ENCODE measurements around the gene KCNK6.
"Not testable (repeated sequence)": the region's sequence is repeated elsewhere in the genome, so short reads cannot be mapped to it uniquely, and the experiment has no call there.

The KCNK6 gene

DNA sequence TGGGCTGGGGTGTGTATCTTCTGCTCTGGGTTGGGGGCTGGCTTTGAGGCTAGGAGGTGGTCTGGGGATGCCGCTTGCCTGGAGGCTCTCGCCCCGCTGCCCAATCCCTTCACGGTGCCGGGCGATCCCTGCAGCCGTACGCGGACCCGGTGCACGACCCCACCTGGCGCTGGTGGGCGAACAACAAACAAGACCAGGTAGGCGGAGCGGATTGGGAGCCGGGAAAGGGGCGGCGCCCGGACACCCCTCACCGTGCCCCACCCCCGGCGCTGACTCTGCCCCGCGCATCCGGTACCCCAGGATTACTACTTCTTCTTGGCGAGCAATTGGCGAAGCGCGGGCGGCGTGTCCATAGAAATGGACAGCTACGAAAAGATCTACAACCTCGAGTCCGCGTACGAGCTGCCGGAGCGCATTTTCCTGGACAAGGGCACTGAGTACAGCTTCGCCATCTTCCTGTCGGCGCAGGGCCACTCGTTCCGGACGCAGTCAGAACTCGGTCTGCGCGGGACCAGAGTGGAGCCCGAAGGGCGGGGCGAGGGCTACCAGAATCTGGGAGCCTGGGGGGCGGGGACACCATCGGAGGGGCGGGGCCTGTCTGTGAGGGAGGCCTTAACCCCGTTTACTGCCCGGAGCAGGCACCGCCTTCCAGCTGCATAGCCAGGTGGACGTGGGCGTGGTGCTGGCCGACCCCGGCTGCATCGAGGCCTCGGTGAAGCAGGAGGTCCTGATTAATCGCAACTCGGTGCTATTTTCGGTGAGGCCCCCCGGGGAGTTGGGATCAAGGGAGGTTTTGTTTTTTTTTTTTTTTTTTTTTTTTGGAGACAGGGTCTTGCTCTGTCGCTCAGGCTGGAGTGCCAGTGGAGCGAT, 42.7 kb downstream of the KCNK6 start:
- H3K4me1 ChIP-seq (ENCODE audit: control insufficient read depth, insufficient read depth, low read depth, low read length), result peaks cover 13% of the 10 kb centered on the region
- peaks cover 34 to 61% of the 10 kb centered on the region in 2 experiments for H3K27me3 ChIP-seq (ENCODE audit: control insufficient read depth in 1 of 2, insufficient read depth in 1 of 2, low read length in 2 of 2)
- peak overlapping the region; percentile 26 for H3K27ac ChIP-seq (ENCODE audit: low read length, poor library complexity, severe bottlenecking)
- H2AK5ac ChIP-seq (ENCODE audit: low read length, severe bottlenecking), result no peak overlapping the region
- H3K79me1 ChIP-seq (replicated peaks; ENCODE audit: low read length, poor library complexity, severe bottlenecking), result no peaks in the 10 kb centered on the region
- H3K36me3 ChIP-seq (ENCODE audit: control insufficient read depth in 1 of 2, insufficient read depth in 2 of 2, low read depth in 1 of 2, low read length in 2 of 2), result no peaks in the 10 kb centered on the region
- DNase-seq, result peak; percentile 71
- peak overlapping the region; percentile 100 for H3K4me2 ChIP-seq (ENCODE audit: low read length, poor library complexity, severe bottlenecking)
- H2BK15ac ChIP-seq (ENCODE audit: low read depth, poor library complexity, severe bottlenecking), result no peak overlapping the region
- H2AFZ ChIP-seq (ENCODE audit: low read depth, low read length), result peak overlapping the region; percentile 75
- no peak overlapping the region for H3K23ac ChIP-seq (ENCODE audit: low read length in 2 of 2)
- peak overlapping the region in 1 of 2 experiments; percentile 56 for H3K18ac ChIP-seq (ENCODE audit: low read depth in 1 of 2, low read length in 2 of 2)
- H3K9ac ChIP-seq (ENCODE audit: low read length), result peak overlapping the region; percentile 22
- H4K91ac ChIP-seq (ENCODE audit: low read length), result no peak overlapping the region
- peak overlapping the region; percentile 73 to 77 for H3K4me3 ChIP-seq (ENCODE audit: insufficient read depth in 1 of 2, low read depth in 1 of 2, low read length in 2 of 2)
- WGBS, result 2% methylated on average over 68 of the region's 68 CpGs
- H2BK12ac ChIP-seq (ENCODE audit: low read length in 2 of 2), result peak overlapping the region in 1 of 2 experiments; percentile 1
- H4K8ac ChIP-seq (ENCODE audit: low read length), result no peak overlapping the region
- no peak overlapping the region for H3K4ac ChIP-seq (ENCODE audit: low read depth in 1 of 2, low read length in 2 of 2)
- H2BK5ac ChIP-seq (ENCODE audit: low read depth, low read length, poor library complexity, severe bottlenecking), result no peak overlapping the region
- no peaks in the 10 kb centered on the region for H3K9me3 ChIP-seq (ENCODE audit: control insufficient read depth, low read length)
- H2BK120ac ChIP-seq (ENCODE audit: low read depth, low read length), result no peak overlapping the region
- no peak overlapping the region for H3K14ac ChIP-seq (ENCODE audit: low read length in 2 of 2)

DNA sequence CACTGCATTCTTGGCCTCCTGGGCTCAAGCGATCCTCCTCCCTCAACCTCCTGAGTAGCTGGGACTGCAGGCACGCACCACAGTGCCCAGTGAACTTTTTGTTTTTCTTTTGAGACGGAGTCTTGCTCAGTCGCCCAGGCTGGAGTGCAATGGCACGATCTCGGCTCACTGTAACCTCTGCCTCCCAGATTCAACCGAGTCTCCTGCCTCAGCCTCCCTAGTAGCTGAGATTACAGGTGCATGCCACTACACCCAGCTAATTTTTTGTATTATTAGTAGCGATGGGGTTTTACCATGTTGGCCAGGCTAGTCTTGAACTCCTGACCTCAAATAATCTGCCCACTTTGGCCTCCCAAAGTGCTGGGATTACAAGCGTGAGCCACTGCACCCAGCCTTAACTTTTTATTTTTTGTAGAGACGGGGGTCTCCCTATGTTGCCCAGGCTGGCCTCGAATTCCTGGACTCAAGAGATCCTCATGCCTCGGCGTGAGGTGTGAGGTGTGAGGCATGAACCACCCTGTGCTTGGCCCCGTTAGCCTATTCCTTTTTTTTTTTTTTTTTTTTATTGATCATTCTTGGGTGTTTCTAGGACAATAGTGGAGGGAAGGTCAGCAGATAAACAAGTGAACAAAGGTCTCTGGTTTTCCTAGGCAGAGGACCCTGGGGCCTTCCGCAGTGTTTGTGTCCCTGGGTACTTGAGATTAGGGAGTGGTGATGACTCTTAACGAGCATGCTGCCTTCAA, 43.5 kb downstream of the KCNK6 start:
- H2BK120ac ChIP-seq (ENCODE audit: low read depth, low read length); H3K23ac ChIP-seq (ENCODE audit: low read length in 2 of 2); H2BK5ac ChIP-seq (ENCODE audit: low read depth, low read length, poor library complexity, severe bottlenecking); H3K9ac ChIP-seq (ENCODE audit: low read length); DNase-seq; H3K36me3 ChIP-seq (ENCODE audit: control insufficient read depth in 1 of 2, insufficient read depth in 2 of 2, low read depth in 1 of 2, low read length in 2 of 2); H3K4ac ChIP-seq (ENCODE audit: low read depth in 1 of 2, low read length in 2 of 2); H4K8ac ChIP-seq (ENCODE audit: low read length); H2AK5ac ChIP-seq (ENCODE audit: low read length, severe bottlenecking); H3K27ac ChIP-seq (ENCODE audit: low read length, poor library complexity, severe bottlenecking); H3K9me3 ChIP-seq (ENCODE audit: control insufficient read depth, low read length); H3K14ac ChIP-seq (ENCODE audit: low read length in 2 of 2); H4K91ac ChIP-seq (ENCODE audit: low read length); H2BK12ac ChIP-seq (ENCODE audit: low read length in 2 of 2); H3K18ac ChIP-seq (ENCODE audit: low read depth in 1 of 2, low read length in 2 of 2); H3K79me1 ChIP-seq (replicated peaks; ENCODE audit: low read length, poor library complexity, severe bottlenecking); H2BK15ac ChIP-seq (ENCODE audit: low read depth, poor library complexity, severe bottlenecking); H2AFZ ChIP-seq (ENCODE audit: low read depth, low read length): not testable (repeated sequence)
- peak overlapping the region in 1 of 2 experiments; percentile 77 for H3K4me3 ChIP-seq (ENCODE audit: insufficient read depth in 1 of 2, low read depth in 1 of 2, low read length in 2 of 2)
- WGBS, result 86% methylated on average over 13 of the region's 16 CpGs
- H3K4me2 ChIP-seq (ENCODE audit: low read length, poor library complexity, severe bottlenecking), result peak overlapping the region; percentile 100
- H3K27me3 ChIP-seq (ENCODE audit: control insufficient read depth in 1 of 2, insufficient read depth in 1 of 2, low read length in 2 of 2), result peaks cover 39 to 64% of the 10 kb centered on the region in 2 experiments
- H3K4me1 ChIP-seq (ENCODE audit: control insufficient read depth, insufficient read depth, low read depth, low read length), result peaks cover 13% of the 10 kb centered on the region

DNA sequence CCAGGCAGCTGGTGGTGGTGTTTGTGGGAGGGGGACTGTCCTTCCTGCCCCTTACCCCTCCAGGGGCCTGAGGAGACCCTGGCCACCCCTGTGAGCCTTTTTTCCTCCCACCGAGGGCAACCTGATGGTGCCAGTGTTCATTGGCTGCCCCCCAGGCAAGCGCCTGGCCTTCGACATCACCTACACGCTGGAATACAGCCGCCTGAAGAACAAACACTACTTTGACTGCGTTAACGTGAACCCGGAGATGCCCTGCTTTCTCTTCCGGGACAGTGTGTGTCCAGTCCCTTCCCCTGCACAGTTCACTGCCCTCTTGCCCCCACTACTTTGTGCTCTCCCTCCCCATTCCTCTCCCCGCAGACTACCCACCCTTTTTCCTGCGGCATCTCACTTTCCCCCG, 47.4 kb downstream of the KCNK6 start:
- Histone ChIP-seq H2BK120ac (ENCODE audit: low read depth, low read length) (no peak overlapping the region), H3K18ac (ENCODE audit: low read depth in 1 of 2, low read length in 2 of 2) (no peak overlapping the region), H3K4me1 (ENCODE audit: control insufficient read depth, insufficient read depth, low read depth, low read length) (peaks cover 5% of the 10 kb centered on the region), H2BK5ac (ENCODE audit: low read depth, low read length, poor library complexity, severe bottlenecking) (no peak overlapping the region), H3K4ac (ENCODE audit: low read depth in 1 of 2, low read length in 2 of 2) (no peak overlapping the region), H3K14ac (ENCODE audit: low read length in 2 of 2) (no peak overlapping the region), H4K91ac (ENCODE audit: low read length) (no peak overlapping the region), H3K27ac (ENCODE audit: low read length, poor library complexity, severe bottlenecking) (no peak overlapping the region), H3K23ac (ENCODE audit: low read length in 2 of 2) (no peak overlapping the region), H2AFZ (ENCODE audit: low read depth, low read length) (no peak overlapping the region), H3K36me3 (ENCODE audit: control insufficient read depth in 1 of 2, insufficient read depth in 2 of 2, low read depth in 1 of 2, low read length in 2 of 2) (no peaks in the 10 kb centered on the region), H3K27me3 (ENCODE audit: control insufficient read depth in 1 of 2, insufficient read depth in 1 of 2, low read length in 2 of 2) (peaks cover 16 to 50% of the 10 kb centered on the region in 2 experiments), H2BK15ac (ENCODE audit: low read depth, poor library complexity, severe bottlenecking) (no peak overlapping the region), H3K4me2 (ENCODE audit: low read length, poor library complexity, severe bottlenecking) (no peak overlapping the region), H3K79me1 (replicated peaks; ENCODE audit: low read length, poor library complexity, severe bottlenecking) (no peaks in the 10 kb centered on the region), H3K4me3 (ENCODE audit: insufficient read depth in 1 of 2, low read depth in 1 of 2, low read length in 2 of 2) (no peak overlapping the region), H2AK5ac (ENCODE audit: low read length, severe bottlenecking) (no peak overlapping the region), H3K9me3 (ENCODE audit: control insufficient read depth, low read length) (no peaks in the 10 kb centered on the region), H3K9ac (ENCODE audit: low read length) (no peak overlapping the region), H2BK12ac (ENCODE audit: low read length in 2 of 2) (no peak overlapping the region), H4K8ac (ENCODE audit: low read length) (no peak overlapping the region)
- WGBS, result 87% methylated on average over 12 of the region's 12 CpGs
- DNase-seq, result no peak

DNA sequence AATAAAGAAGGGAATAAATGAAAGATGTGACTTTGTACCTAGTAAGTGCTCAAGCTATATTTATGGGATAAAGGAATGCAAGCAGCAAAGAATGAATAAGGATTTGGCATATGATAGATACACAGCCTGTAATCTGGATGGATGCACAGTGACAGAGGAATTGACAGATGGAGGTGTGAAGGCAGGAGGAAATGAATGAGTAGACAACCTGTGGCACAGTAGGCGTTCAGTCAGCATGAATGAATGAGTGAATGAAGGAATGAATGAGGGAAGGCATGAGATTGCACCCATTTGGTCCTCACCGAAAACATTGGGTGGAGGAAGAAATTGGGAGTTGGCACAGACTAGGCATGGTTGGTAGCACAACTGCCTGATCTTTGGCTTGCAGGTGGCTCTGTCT, 49.9 kb downstream of the KCNK6 start:
- no peak overlapping the region for H2BK12ac ChIP-seq (ENCODE audit: low read length in 2 of 2)
- 95% methylated on average over 2 of the region's 2 CpGs for WGBS
- no peaks in the 10 kb centered on the region for H3K79me1 ChIP-seq (replicated peaks; ENCODE audit: low read length, poor library complexity, severe bottlenecking)
- DNase-seq, result no peak
- no peak overlapping the region for H3K9ac ChIP-seq (ENCODE audit: low read length)
- no peaks in the 10 kb centered on the region for H3K36me3 ChIP-seq (ENCODE audit: control insufficient read depth in 1 of 2, insufficient read depth in 2 of 2, low read depth in 1 of 2, low read length in 2 of 2)
- H3K27ac ChIP-seq (ENCODE audit: low read length, poor library complexity, severe bottlenecking), result no peak overlapping the region
- H3K9me3 ChIP-seq (ENCODE audit: control insufficient read depth, low read length), result no peaks in the 10 kb centered on the region
- H3K4me2 ChIP-seq (ENCODE audit: low read length, poor library complexity, severe bottlenecking), result no peak overlapping the region
- no peak overlapping the region for H3K23ac ChIP-seq (ENCODE audit: low read length in 2 of 2)
- no peak overlapping the region for H4K8ac ChIP-seq (ENCODE audit: low read length)
- H3K4me1 ChIP-seq (ENCODE audit: control insufficient read depth, insufficient read depth, low read depth, low read length), result no peaks in the 10 kb centered on the region
- no peak overlapping the region for H3K14ac ChIP-seq (ENCODE audit: low read length in 2 of 2)
- no peak overlapping the region for H3K18ac ChIP-seq (ENCODE audit: low read depth in 1 of 2, low read length in 2 of 2)
- H2BK120ac ChIP-seq (ENCODE audit: low read depth, low read length), result no peak overlapping the region
- H3K4ac ChIP-seq (ENCODE audit: low read depth in 1 of 2, low read length in 2 of 2), result no peak overlapping the region
- peak overlapping the region; percentile 59 for H4K91ac ChIP-seq (ENCODE audit: low read length)
- H3K4me3 ChIP-seq (ENCODE audit: insufficient read depth in 1 of 2, low read depth in 1 of 2, low read length in 2 of 2), result no peak overlapping the region
- no peak overlapping the region for H2BK5ac ChIP-seq (ENCODE audit: low read depth, low read length, poor library complexity, severe bottlenecking)
- H3K27me3 ChIP-seq (ENCODE audit: control insufficient read depth in 1 of 2, insufficient read depth in 1 of 2, low read length in 2 of 2), result peaks cover 16 to 50% of the 10 kb centered on the region in 2 experiments
- H2AFZ ChIP-seq (ENCODE audit: low read depth, low read length), result no peak overlapping the region
- H2BK15ac ChIP-seq (ENCODE audit: low read depth, poor library complexity, severe bottlenecking), result no peak overlapping the region
- no peak overlapping the region for H2AK5ac ChIP-seq (ENCODE audit: low read length, severe bottlenecking)

All from mesenchymal stem cell (in vitro differentiated cells and primary cell).